GM23338 (cell line): Measurements from ENCODE around the gene THSD7A. TPM values are rescaled to one million over a fixed set of nuclear protein-coding genes. Genes with fewer than 3 reads are reported as not detected.

ENCODE experiments used
- ATAC-seq: fragments of 200-7000 bp; cut with Tn5 transposase; 3 replicates; pipeline ENCODE4 v1.9.1; 2020
- DNase-seq: peaks from one replicate; pipeline ENCODE4 v3.0.0-alpha.2; 2015; ENCODE audit warnings: low spot score
- H2AFZ ChIP-seq: fragments of 200-600 bp; sonication (generic); 2 replicates; pipeline ENCODE4 v1.8.0; 2016; ENCODE audit warnings: antibody characterized with exemption, mild to moderate bottlenecking, moderate library complexity
- H3F3A ChIP-seq: fragments of 200-600 bp; sonication (generic); replicated peaks from 2 replicates; pipeline ENCODE4 v1.8.0; 2017; ENCODE audit warnings: antibody characterized with exemption, mixed run types, low read depth
- H3K27ac ChIP-seq: fragments of 200-600 bp; sonication (generic); 2 replicates; pipeline ENCODE4 v1.6.1; 2016; ENCODE audit warnings: low read depth
- H3K27me3 ChIP-seq: fragments of 200-600 bp; sonication (generic); 2 replicates; pipeline ENCODE4 v1.8.0; 2016; ENCODE audit warnings: mild to moderate bottlenecking, mixed run types, moderate library complexity; ENCODE audit not compliant: insufficient read depth
- H3K36me3 ChIP-seq: fragments of 200-600 bp; sonication (generic); 2 replicates; pipeline ENCODE4 v1.8.0; 2016; ENCODE audit warnings: mild to moderate bottlenecking; ENCODE audit not compliant: insufficient read depth
- H3K4me1 ChIP-seq: fragments of 200-600 bp; sonication (generic); 2 replicates; pipeline ENCODE4 v1.8.0; 2016; ENCODE audit warnings: mild to moderate bottlenecking, moderate library complexity; ENCODE audit not compliant: insufficient read depth
- H3K4me2 ChIP-seq: fragments of 200-600 bp; sonication (generic); 2 replicates; pipeline ENCODE4 v1.7.1; 2017; ENCODE audit warnings: mixed run types
- H3K4me3 ChIP-seq: fragments of 200-600 bp; sonication (generic); 2 replicates; pipeline ENCODE4 v1.6.1; 2016; ENCODE audit warnings: mixed run types
- H3K79me2 ChIP-seq: fragments of 200-600 bp; sonication (generic); replicated peaks from 2 replicates; pipeline ENCODE4 v1.8.0; 2017; ENCODE audit warnings: mild to moderate bottlenecking; ENCODE audit not compliant: insufficient read depth
- H3K9me2 ChIP-seq: fragments of 200-600 bp; sonication (generic); 2 replicates; pipeline ENCODE4 v1.8.0; 2017; ENCODE audit not compliant: insufficient read depth
- H4K20me1 ChIP-seq: fragments of 200-600 bp; sonication (generic); replicated peaks from 2 replicates; pipeline ENCODE4 v1.8.0; 2017; ENCODE audit warnings: mild to moderate bottlenecking; ENCODE audit not compliant: insufficient read depth
- H3K27ac Mint-ChIP-seq: 2 replicates; pipeline ENCODE4 v1.8.0; 2020; ENCODE audit warnings: inconsistent platforms, mild to moderate bottlenecking, moderate library complexity, mixed read lengths
- H3K27me3 Mint-ChIP-seq: 3 replicates; pipeline ENCODE4 v1.8.0; 2022; ENCODE audit warnings: low read depth, mild to moderate bottlenecking, moderate library complexity, mixed read lengths, inconsistent platforms; ENCODE audit not compliant: insufficient read depth, poor library complexity
- H3K36me3 Mint-ChIP-seq: 3 replicates; pipeline ENCODE4 v1.8.0; 2021; ENCODE audit warnings: low read depth, mild to moderate bottlenecking, inconsistent platforms, moderate library complexity, mixed read lengths
- H3K4me1 Mint-ChIP-seq: 3 replicates; pipeline ENCODE4 v1.8.0; 2020; ENCODE audit warnings: mild to moderate bottlenecking, inconsistent platforms, mixed read lengths
- H3K4me3 Mint-ChIP-seq: 3 replicates; pipeline ENCODE4 v1.8.0; 2021; ENCODE audit warnings: moderate library complexity, mild to moderate bottlenecking, inconsistent platforms, mixed read lengths
- H3K9me3 Mint-ChIP-seq: 3 replicates; pipeline ENCODE4 v1.8.0; 2020; ENCODE audit warnings: moderate library complexity, mild to moderate bottlenecking, inconsistent platforms, mixed read lengths
- CREB1 ChIP-seq: fragments of 250-450 bp; sonication (Bioruptor Pico); IDR thresholded peaks from 2 replicates; pipeline ENCODE4 v1.5.0; 2020; ENCODE audit warnings: low read depth, mild to moderate bottlenecking, moderate library complexity
- CTCF ChIP-seq, 2 experiments: fragments of 200-600 bp in 1 of 2; sonication (generic) in 1 of 2; conservative IDR thresholded peaks; 2 replicates each; pipeline versions ENCODE4 v1.5.1 to v1.6.1; 2016 to 2017; ENCODE audit warnings: antibody characterized with exemption in 2 of 2, low read depth in 2 of 2, mild to moderate bottlenecking in 2 of 2, moderate library complexity in 1 of 2
- ETS1 ChIP-seq: IDR thresholded peaks from 2 replicates; pipeline ENCODE4 v1.6.1; 2016; ENCODE audit warnings: antibody characterized with exemption
- EZH2 ChIP-seq: fragments of 200-600 bp; sonication (generic); IDR thresholded peaks from one replicate; pipeline ENCODE4 v1.8.0; 2017; ENCODE audit warnings: antibody characterized with exemption, mild to moderate bottlenecking, low read depth; ENCODE audit not compliant: unreplicated experiment
- EZH2phosphoT487 ChIP-seq: fragments of 200-600 bp; sonication (generic); IDR thresholded peaks from one replicate; pipeline ENCODE4 v1.8.1; 2018; ENCODE audit warnings: antibody characterized with exemption; ENCODE audit not compliant: unreplicated experiment
- JUNB ChIP-seq: IDR thresholded peaks from one replicate; pipeline ENCODE4 v1.6.1; 2016; ENCODE audit warnings: antibody characterized with exemption; ENCODE audit not compliant: unreplicated experiment
- NANOG ChIP-seq: IDR thresholded peaks from 2 replicates; pipeline ENCODE4 v1.6.1; 2016; ENCODE audit warnings: antibody characterized with exemption, borderline replicate concordance
- POLR2AphosphoS5 ChIP-seq: IDR thresholded peaks from 2 replicates; pipeline ENCODE4 v1.6.1; 2016; ENCODE audit warnings: antibody characterized with exemption, low read depth
- REST ChIP-seq: IDR thresholded peaks from one replicate; pipeline ENCODE4 v1.6.1; 2018; ENCODE audit warnings: antibody characterized with exemption; ENCODE audit not compliant: unreplicated experiment
- STAT1 ChIP-seq: IDR thresholded peaks from one replicate; pipeline ENCODE4 v1.6.1; 2016; ENCODE audit warnings: antibody characterized with exemption; ENCODE audit not compliant: unreplicated experiment
- ZNF114 ChIP-seq: fragments of 250-450 bp; sonication (Bioruptor Pico); IDR thresholded peaks from 2 replicates; pipeline ENCODE4 v1.5.0; 2020; ENCODE audit warnings: mild to moderate bottlenecking, moderate library complexity
- ZNF331 ChIP-seq: fragments of 250-450 bp; sonication (Bioruptor Pico); IDR thresholded peaks from 2 replicates; pipeline ENCODE4 v1.5.0; 2020; ENCODE audit warnings: low read depth, mild to moderate bottlenecking, moderate library complexity
- ZNF462 ChIP-seq: fragments of 250-450 bp; sonication (Bioruptor Pico); IDR thresholded peaks from 2 replicates; pipeline ENCODE4 v1.5.0; 2020; ENCODE audit warnings: mild to moderate bottlenecking, moderate library complexity
- polyA plus RNA-seq: library from polyadenylated mRNA; unstranded; fragments of >200 nt; fragmentation: Nextera tagmentation; extraction: Ambion mirVana; gene quantifications from 2 replicates; pipeline ENCODE4 v1.2.1, GENCODE V29; 2016
- total RNA-seq: library from RNA; depleted of rRNA; stranded (reverse); fragments of >200 nt; shearing (Covaris generic); gene quantifications from 2 replicates; pipeline ENCODE4 v1.2.3, GENCODE V29; 2014

The THSD7A gene
- total and polyA plus RNA-seq, 2 experiments from 2014 or later: 1.3 to 2.1 TPM

GRCh38 chr7:11776039-11776438, 56.0 kb downstream of the THSD7A start:
- Histone ChIP-seq H2AFZ (no peak overlapping the region), H3K27me3 (no peaks in the 10 kb centered on the region), H3K4me3 (no peak overlapping the region), H3K36me3 (no peaks in the 10 kb centered on the region), H3K4me2 (no peak overlapping the region), H3K9me2 (no peaks in the 10 kb centered on the region), H3F3A (no peaks in the 10 kb centered on the region), H3K79me2 (no peaks in the 10 kb centered on the region), H3K4me1 (no peaks in the 10 kb centered on the region), H3K27ac (no peak overlapping the region), H4K20me1 (no peaks in the 10 kb centered on the region)
- no peak for DNase-seq
- no peak for ATAC-seq
- no peak for TF ChIP-seq JUNB
- TF ChIP-seq ZNF462 (CRISPR knock-in tag): no peak
- TF ChIP-seq CTCF (conservative IDR thresholded peaks at IDR 0.05; ENCODE audit: low read depth in 2 of 2): no peak
- TF ChIP-seq ZNF114 (CRISPR knock-in tag): no peak
- TF ChIP-seq CREB1: no peak
- no peak for TF ChIP-seq ZNF331 (CRISPR knock-in tag)
- TF ChIP-seq EZH2phosphoT487: no peak
- TF ChIP-seq REST: no peak
- TF ChIP-seq NANOG: no peak
- TF ChIP-seq ETS1: no peak
- no peak for TF ChIP-seq POLR2AphosphoS5
- TF ChIP-seq EZH2: no peak
- TF ChIP-seq STAT1: no peak
- Mint-ChIP-seq H3K36me3 (no peaks in the 10 kb centered on the region), H3K4me1 (no peaks in the 10 kb centered on the region), H3K9me3 (no peaks in the 10 kb centered on the region), H3K27ac (no peak overlapping the region), H3K4me3 (no peak overlapping the region), H3K27me3 (no peaks in the 10 kb centered on the region)
